Body of pancreas (tissue), 4 donors: ENCODE results near the gene FAM89B.

Experiments
- CTCF ChIP-seq, 7 experiments: fragments of 450-650 bp in 4 of 7; fragments of 200-600 bp in 3 of 7; sonication (generic) in 3 of 7; IDR thresholded peaks; one replicate each; pipeline ENCODE4 v1.5.1; 2016 to 2019; ENCODE audit warnings: antibody characterized with exemption in 7 of 7
- POLR2A ChIP-seq, 3 donors: fragments of 450-650 bp; IDR thresholded peaks; one replicate each; pipeline ENCODE4 v1.6.1; 2016; ENCODE audit warnings: antibody characterized with exemption in 3 of 3, mild to moderate bottlenecking in 2 of 3

GRCh38 chr11:65536412-65537295, 35.7 kb upstream of the FAM89B start:
- TF ChIP-seq CTCF (IDR thresholded peaks at IDR 0.05) (no peak), POLR2A (IDR thresholded peaks at IDR 0.05) (no peak)
